HEK293 (cell line): ENCODE measurements around the gene SRR.

Source experiments
- CTCF ChIA-PET: fragments of 350-600 bp; formaldehyde crosslinking; extraction: SDS; loops from one replicate; lab custom pipeline; 2021; ENCODE audit warnings: antibody characterized with exemption; lab: Yijun Ruan, JAX
- POLR2A ChIA-PET: fragments of 300-600 bp; formaldehyde crosslinking; extraction: SDS; loops from one replicate; lab custom pipeline; 2020; ENCODE audit warnings: antibody characterized with exemption, inconsistent platforms; lab: Yijun Ruan, JAX
- H3K27ac ChIP-seq: fragments of 200-500 bp; sonication (Bioruptor generic); 2 replicates; pipeline ENCODE4 v1.5.1; 2014; ENCODE audit warnings: low read depth, low read length, control low read depth, inconsistent platforms; ENCODE audit errors: extremely low read depth
- H3K36me3 ChIP-seq, 2 experiments: fragments of 200-500 bp in 1 of 2; sonication (Bioruptor generic) in 1 of 2; 1 replicate in 1 of 2; 2 replicates in 1 of 2; pipeline ENCODE4 v1.5.1; 2014 to 2017; ENCODE audit warnings: inconsistent platforms in 2 of 2, low read length in 2 of 2; ENCODE audit not compliant: control insufficient read depth in 2 of 2, insufficient read depth in 1 of 2
- H3K4me1 ChIP-seq: fragments of 200-500 bp; sonication (Bioruptor generic); 2 replicates; pipeline ENCODE4 v1.5.1; 2014; ENCODE audit warnings: mild to moderate bottlenecking, low read length, inconsistent platforms; ENCODE audit not compliant: control insufficient read depth, insufficient read depth
- H3K4me3 ChIP-seq: 2 replicates; pipeline ENCODE4 v1.5.1; 2011; ENCODE audit warnings: low read depth, mild to moderate bottlenecking, control low read depth, low read length, moderate library complexity
- H3K9me3 ChIP-seq: fragments of 200-500 bp; sonication (Bioruptor generic); 2 replicates; pipeline ENCODE4 v1.5.1; 2014; ENCODE audit warnings: low read depth, low read length, inconsistent platforms; ENCODE audit not compliant: control insufficient read depth, insufficient read depth
- GLI2 ChIP-seq: fragments of 450-650 bp; formaldehyde crosslinking; IDR thresholded peaks from 2 replicates; pipeline ENCODE4; 2017; ENCODE audit warnings: missing biosample characterization, missing genetic modification characterization, low read depth, borderline replicate concordance
- KLF16 ChIP-seq: fragments of 450-650 bp; formaldehyde crosslinking; IDR thresholded peaks from 2 replicates; pipeline ENCODE4 v1.5.1; 2017; ENCODE audit warnings: missing biosample characterization, missing genetic modification characterization
- KLF7 ChIP-seq: fragments of 450-650 bp; formaldehyde crosslinking; IDR thresholded peaks from 2 replicates; pipeline ENCODE4 v1.5.1; 2016; ENCODE audit warnings: missing biosample characterization, missing genetic modification characterization, borderline replicate concordance
- PRDM6 ChIP-seq: fragments of 450-650 bp; formaldehyde crosslinking; IDR thresholded peaks from 2 replicates; pipeline ENCODE4 v1.5.1; 2017; ENCODE audit warnings: missing biosample characterization, missing genetic modification characterization
- WT1 ChIP-seq: fragments of 450-650 bp; formaldehyde crosslinking; IDR thresholded peaks from 2 replicates; pipeline ENCODE4 v1.5.1; 2016; ENCODE audit warnings: missing biosample characterization, missing genetic modification characterization
- ZBTB1 ChIP-seq: fragments of 450-650 bp; formaldehyde crosslinking; IDR thresholded peaks from 2 replicates; pipeline ENCODE4 v1.5.1; 2016; ENCODE audit warnings: missing biosample characterization, missing genetic modification characterization
- ZNF248 ChIP-seq: fragments of 450-650 bp; formaldehyde crosslinking; IDR thresholded peaks from 2 replicates; pipeline ENCODE4 v1.5.1; 2017; ENCODE audit warnings: missing biosample characterization, missing genetic modification characterization
- ZNF292 ChIP-seq: fragments of 450-650 bp; formaldehyde crosslinking; IDR thresholded peaks from 2 replicates; pipeline ENCODE4 v1.5.1; 2016; ENCODE audit warnings: low read depth, missing biosample characterization, missing genetic modification characterization, borderline replicate concordance
- ZNF530 ChIP-seq: fragments of 450-650 bp; formaldehyde crosslinking; IDR thresholded peaks from 2 replicates; pipeline ENCODE4 v1.5.1; 2016; ENCODE audit warnings: low read depth, missing biosample characterization, missing genetic modification characterization
- ZNF571 ChIP-seq: fragments of 450-650 bp; formaldehyde crosslinking; IDR thresholded peaks from 2 replicates; pipeline ENCODE4 v1.5.0; 2017; ENCODE audit warnings: missing biosample characterization, missing genetic modification characterization
- ZNF585B ChIP-seq: fragments of 450-650 bp; formaldehyde crosslinking; IDR thresholded peaks from 2 replicates; pipeline ENCODE4 v1.5.1; 2016; ENCODE audit warnings: missing biosample characterization, missing genetic modification characterization
- ZNF610 ChIP-seq: fragments of 450-650 bp; formaldehyde crosslinking; IDR thresholded peaks from 2 replicates; pipeline ENCODE4 v1.5.1; 2016; ENCODE audit warnings: missing biosample characterization, missing genetic modification characterization, borderline replicate concordance
- ZNF701 ChIP-seq: fragments of 450-650 bp; formaldehyde crosslinking; IDR thresholded peaks from 2 replicates; pipeline ENCODE4 v1.5.1; 2016; ENCODE audit warnings: missing biosample characterization, missing genetic modification characterization
- TF ChIP-seq, protein P1 (sequence below): sonication (generic); formaldehyde crosslinking; IDR thresholded peaks from 2 replicates; pipeline ENCODE4 v1.8.1; 2022; ENCODE audit warnings: mild to moderate bottlenecking, moderate library complexity, missing genetic modification reagents
- TF ChIP-seq, protein P2 (sequence below): fragments of 450-650 bp; formaldehyde crosslinking; IDR thresholded peaks from 2 replicates; pipeline ENCODE4 v1.5.1; 2016; ENCODE audit warnings: missing biosample characterization, missing genetic modification characterization, borderline replicate concordance
- TF ChIP-seq, protein P3 (sequence below): fragments of 450-650 bp; IDR thresholded peaks from 2 replicates; pipeline ENCODE4 v1.5.1; 2018; ENCODE audit warnings: missing biosample characterization, missing genetic modification characterization
- TF ChIP-seq, protein P4 (sequence below): fragments of 450-650 bp; formaldehyde crosslinking; IDR thresholded peaks from 2 replicates; pipeline ENCODE4 v1.5.1; 2017; ENCODE audit warnings: missing biosample characterization, missing genetic modification characterization
- TF ChIP-seq, protein P5 (sequence below): fragments of 450-650 bp; formaldehyde crosslinking; IDR thresholded peaks from 2 replicates; pipeline ENCODE4; 2016; ENCODE audit warnings: missing biosample characterization, missing genetic modification characterization

SRR gene, protein sequence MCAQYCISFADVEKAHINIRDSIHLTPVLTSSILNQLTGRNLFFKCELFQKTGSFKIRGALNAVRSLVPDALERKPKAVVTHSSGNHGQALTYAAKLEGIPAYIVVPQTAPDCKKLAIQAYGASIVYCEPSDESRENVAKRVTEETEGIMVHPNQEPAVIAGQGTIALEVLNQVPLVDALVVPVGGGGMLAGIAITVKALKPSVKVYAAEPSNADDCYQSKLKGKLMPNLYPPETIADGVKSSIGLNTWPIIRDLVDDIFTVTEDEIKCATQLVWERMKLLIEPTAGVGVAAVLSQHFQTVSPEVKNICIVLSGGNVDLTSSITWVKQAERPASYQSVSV

GRCh38 chr17:2303204-2304188 lies at the start of gene SRR, which contains the start of gene SMG6:
Gene SRR, plus strand, starts transcription at chr17:2303950. Its CDS starts 11,611 bp downstream, at chr17:2315561.
Gene SMG6, minus strand, starts transcription at chr17:2303785. Its CDS starts 65 bp downstream, at chr17:2303720.
- CTCF ChIA-PET, result interaction anchor here (0.6 to 2.8 kb wide), 4 partner anchors 20 to 210 kb away, joined by 3 to 15 read pairs (median 4); no protein-coding TSS in a partner anchor
- Histone ChIP-seq H3K27ac (peak within 1 kb of the TSS; percentile 97), H3K4me3 (peak within 1 kb of the TSS; percentile 91), H3K36me3 (peaks cover 15 to 24% of the 10 kb centered on the region in 2 experiments), H3K4me1 (no peaks in the 10 kb centered on the region), H3K9me3 (no peaks in the 10 kb centered on the region)
- POLR2A ChIA-PET, result interaction anchor here (0.6 to 3.9 kb wide), 33 partner anchors 8 to 274 kb away, joined by 3 to 46 read pairs (median 4); partner anchors contain the start of genes DPH1, METTL16, MNT and SGSM2
- TF ChIP-seq KLF16 (tag by site-specific recombination) (no peak; the same call in none of the 2 replicates), ZNF585B (tag by site-specific recombination) (no peak), PRDM6 (tag by site-specific recombination) (no peak), KLF7 (tag by site-specific recombination) (peak; percentile 57; the same call in 1 of the 2 replicates), ZNF701 (tag by site-specific recombination) (no peak), ZNF610 (tag by site-specific recombination) (0 out of 2 replicates have a peak, but pooled peaks have one; percentile 41), ZBTB1 (tag by site-specific recombination) (no peak), GLI2 (tag by site-specific recombination) (no peak), ZNF292 (tag by site-specific recombination) (no peak), ZNF248 (tag by site-specific recombination) (no peak), ZNF530 (tag by site-specific recombination) (no peak), WT1 (tag by site-specific recombination) (peak; percentile 46), ZNF571 (no peak)
- TF ChIP-seq, protein P1, sequence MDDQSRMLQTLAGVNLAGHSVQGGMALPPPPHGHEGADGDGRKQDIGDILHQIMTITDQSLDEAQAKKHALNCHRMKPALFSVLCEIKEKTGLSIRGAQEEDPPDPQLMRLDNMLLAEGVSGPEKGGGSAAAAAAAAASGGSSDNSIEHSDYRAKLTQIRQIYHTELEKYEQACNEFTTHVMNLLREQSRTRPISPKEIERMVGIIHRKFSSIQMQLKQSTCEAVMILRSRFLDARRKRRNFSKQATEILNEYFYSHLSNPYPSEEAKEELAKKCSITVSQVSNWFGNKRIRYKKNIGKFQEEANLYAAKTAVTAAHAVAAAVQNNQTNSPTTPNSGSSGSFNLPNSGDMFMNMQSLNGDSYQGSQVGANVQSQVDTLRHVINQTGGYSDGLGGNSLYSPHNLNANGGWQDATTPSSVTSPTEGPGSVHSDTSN (CRISPR knock-in tag), result peak; percentile 13; the same call in 1 of the 2 replicates
- TF ChIP-seq, protein P2, sequence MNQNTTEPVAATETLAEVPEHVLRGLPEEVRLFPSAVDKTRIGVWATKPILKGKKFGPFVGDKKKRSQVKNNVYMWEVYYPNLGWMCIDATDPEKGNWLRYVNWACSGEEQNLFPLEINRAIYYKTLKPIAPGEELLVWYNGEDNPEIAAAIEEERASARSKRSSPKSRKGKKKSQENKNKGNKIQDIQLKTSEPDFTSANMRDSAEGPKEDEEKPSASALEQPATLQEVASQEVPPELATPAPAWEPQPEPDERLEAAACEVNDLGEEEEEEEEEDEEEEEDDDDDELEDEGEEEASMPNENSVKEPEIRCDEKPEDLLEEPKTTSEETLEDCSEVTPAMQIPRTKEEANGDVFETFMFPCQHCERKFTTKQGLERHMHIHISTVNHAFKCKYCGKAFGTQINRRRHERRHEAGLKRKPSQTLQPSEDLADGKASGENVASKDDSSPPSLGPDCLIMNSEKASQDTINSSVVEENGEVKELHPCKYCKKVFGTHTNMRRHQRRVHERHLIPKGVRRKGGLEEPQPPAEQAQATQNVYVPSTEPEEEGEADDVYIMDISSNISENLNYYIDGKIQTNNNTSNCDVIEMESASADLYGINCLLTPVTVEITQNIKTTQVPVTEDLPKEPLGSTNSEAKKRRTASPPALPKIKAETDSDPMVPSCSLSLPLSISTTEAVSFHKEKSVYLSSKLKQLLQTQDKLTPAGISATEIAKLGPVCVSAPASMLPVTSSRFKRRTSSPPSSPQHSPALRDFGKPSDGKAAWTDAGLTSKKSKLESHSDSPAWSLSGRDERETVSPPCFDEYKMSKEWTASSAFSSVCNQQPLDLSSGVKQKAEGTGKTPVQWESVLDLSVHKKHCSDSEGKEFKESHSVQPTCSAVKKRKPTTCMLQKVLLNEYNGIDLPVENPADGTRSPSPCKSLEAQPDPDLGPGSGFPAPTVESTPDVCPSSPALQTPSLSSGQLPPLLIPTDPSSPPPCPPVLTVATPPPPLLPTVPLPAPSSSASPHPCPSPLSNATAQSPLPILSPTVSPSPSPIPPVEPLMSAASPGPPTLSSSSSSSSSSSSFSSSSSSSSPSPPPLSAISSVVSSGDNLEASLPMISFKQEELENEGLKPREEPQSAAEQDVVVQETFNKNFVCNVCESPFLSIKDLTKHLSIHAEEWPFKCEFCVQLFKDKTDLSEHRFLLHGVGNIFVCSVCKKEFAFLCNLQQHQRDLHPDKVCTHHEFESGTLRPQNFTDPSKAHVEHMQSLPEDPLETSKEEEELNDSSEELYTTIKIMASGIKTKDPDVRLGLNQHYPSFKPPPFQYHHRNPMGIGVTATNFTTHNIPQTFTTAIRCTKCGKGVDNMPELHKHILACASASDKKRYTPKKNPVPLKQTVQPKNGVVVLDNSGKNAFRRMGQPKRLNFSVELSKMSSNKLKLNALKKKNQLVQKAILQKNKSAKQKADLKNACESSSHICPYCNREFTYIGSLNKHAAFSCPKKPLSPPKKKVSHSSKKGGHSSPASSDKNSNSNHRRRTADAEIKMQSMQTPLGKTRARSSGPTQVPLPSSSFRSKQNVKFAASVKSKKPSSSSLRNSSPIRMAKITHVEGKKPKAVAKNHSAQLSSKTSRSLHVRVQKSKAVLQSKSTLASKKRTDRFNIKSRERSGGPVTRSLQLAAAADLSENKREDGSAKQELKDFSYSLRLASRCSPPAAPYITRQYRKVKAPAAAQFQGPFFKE (tag by site-specific recombination), result no peak
- TF ChIP-seq, protein P3, sequence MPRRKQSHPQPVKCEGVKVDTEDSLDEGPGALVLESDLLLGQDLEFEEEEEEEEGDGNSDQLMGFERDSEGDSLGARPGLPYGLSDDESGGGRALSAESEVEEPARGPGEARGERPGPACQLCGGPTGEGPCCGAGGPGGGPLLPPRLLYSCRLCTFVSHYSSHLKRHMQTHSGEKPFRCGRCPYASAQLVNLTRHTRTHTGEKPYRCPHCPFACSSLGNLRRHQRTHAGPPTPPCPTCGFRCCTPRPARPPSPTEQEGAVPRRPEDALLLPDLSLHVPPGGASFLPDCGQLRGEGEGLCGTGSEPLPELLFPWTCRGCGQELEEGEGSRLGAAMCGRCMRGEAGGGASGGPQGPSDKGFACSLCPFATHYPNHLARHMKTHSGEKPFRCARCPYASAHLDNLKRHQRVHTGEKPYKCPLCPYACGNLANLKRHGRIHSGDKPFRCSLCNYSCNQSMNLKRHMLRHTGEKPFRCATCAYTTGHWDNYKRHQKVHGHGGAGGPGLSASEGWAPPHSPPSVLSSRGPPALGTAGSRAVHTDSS, result peak; percentile 61; the same call in 1 of the 2 replicates
- TF ChIP-seq, protein P4, sequence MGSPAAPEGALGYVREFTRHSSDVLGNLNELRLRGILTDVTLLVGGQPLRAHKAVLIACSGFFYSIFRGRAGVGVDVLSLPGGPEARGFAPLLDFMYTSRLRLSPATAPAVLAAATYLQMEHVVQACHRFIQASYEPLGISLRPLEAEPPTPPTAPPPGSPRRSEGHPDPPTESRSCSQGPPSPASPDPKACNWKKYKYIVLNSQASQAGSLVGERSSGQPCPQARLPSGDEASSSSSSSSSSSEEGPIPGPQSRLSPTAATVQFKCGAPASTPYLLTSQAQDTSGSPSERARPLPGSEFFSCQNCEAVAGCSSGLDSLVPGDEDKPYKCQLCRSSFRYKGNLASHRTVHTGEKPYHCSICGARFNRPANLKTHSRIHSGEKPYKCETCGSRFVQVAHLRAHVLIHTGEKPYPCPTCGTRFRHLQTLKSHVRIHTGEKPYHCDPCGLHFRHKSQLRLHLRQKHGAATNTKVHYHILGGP (tag by site-specific recombination), result no peak
- TF ChIP-seq, protein P5, sequence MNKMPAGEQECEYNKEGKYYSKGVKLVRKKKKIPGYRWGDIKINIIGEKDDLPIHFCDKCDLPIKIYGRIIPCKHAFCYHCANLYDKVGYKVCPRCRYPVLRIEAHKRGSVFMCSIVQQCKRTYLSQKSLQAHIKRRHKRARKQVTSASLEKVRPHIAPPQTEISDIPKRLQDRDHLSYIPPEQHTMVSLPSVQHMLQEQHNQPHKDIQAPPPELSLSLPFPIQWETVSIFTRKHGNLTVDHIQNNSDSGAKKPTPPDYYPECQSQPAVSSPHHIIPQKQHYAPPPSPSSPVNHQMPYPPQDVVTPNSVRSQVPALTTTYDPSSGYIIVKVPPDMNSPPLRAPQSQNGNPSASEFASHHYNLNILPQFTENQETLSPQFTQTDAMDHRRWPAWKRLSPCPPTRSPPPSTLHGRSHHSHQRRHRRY (tag by site-specific recombination), result no peak
